ENCODE measurements around the gene RPL9.

GRCh38 chr4:39429476-39430334 lies 29.0 kb downstream of the RPL9 start:
- TF ChIP-seq CTCF (optimal IDR thresholded peaks at IDR 0.05 in 1 of 3, IDR thresholded peaks at IDR 0.05 in 1 of 3, conservative IDR thresholded peaks at IDR 0.05 in 1 of 3; ENCODE audit: extremely low read depth in 1 of 3, insufficient read depth in 2 of 3, low read length in 3 of 3) (no peak), EZH2 (IDR thresholded peaks at IDR 0.05; ENCODE audit: low read length) (no peak)
